HPDE6-E6E7 (cell line): ENCODE data around the gene TULP4.

ENCODE experiments used
- DNase-seq: peaks from one replicate; pipeline ENCODE4 v3.0.0; 2011; ENCODE audit warnings: missing footprints; ENCODE audit errors: extremely low spot score

Gene TULP4

GRCh38 chr6:158558415-158559306 is 246.4 kb downstream of the TULP4 start:
- no peak for DNase-seq

GRCh38 chr6:158559338-158559894 is 247.2 kb downstream of the TULP4 start:
- no peak for DNase-seq

GRCh38 chr6:158559895-158560835 is 247.9 kb downstream of the TULP4 start, which contains the start of gene TMEM181:
Gene TMEM181, plus strand, starts transcription at chr6:158560091. Its CDS starts 134 bp downstream, at chr6:158560225.
- DNase-seq: peak; percentile 77

- no peak for DNase-seq
Observed at GRCh38 chr6:158560836-158561320, 248.6 kb downstream of the TULP4 start.
